Glomerular endothelial cell (primary cell): ENCODE measurements around the gene CACNA1D. TPM values are rescaled to one million over a fixed set of nuclear protein-coding genes. Genes with fewer than 3 reads are reported as not detected.

Source experiments
- DNase-seq: peaks from one replicate; pipeline ENCODE4 v3.0.0-alpha.2; 2011; ENCODE audit warnings: low read depth, low spot score; ENCODE audit errors: extremely low read depth
- total RNA-seq: library from RNA; depleted of rRNA; stranded (reverse); fragments of >200 nt; gene quantifications from 2 replicates; pipeline ENCODE4 v1.2.3, GENCODE V29; 2015

Gene CACNA1D
- total RNA-seq, 1 donor from 2014 or later = not detected

- no peak for DNase-seq
Measured at GRCh38 chr3:53773611-53774368, 279.4 kb downstream of the CACNA1D start.

GRCh38 chr3:53774414-53774813 lies 280.0 kb downstream of the CACNA1D start:
- DNase-seq = no peak

GRCh38 chr3:53775018-53775417 lies 280.6 kb downstream of the CACNA1D start:
- DNase-seq = no peak

- DNase-seq = no peak
Measured at GRCh38 chr3:53775834-53776251, 281.4 kb downstream of the CACNA1D start.

GRCh38 chr3:53776494-53777101 lies 282.2 kb downstream of the CACNA1D start:
- DNase-seq = no peak

- no peak for DNase-seq
Measured at GRCh38 chr3:53777468-53777867, 283.1 kb downstream of the CACNA1D start.

- DNase-seq = no peak
Measured at GRCh38 chr3:53778153-53778552, 283.7 kb downstream of the CACNA1D start.

GRCh38 chr3:53780171-53780570 lies 285.8 kb downstream of the CACNA1D start:
- no peak for DNase-seq

- DNase-seq = no peak
Measured at GRCh38 chr3:53780806-53781205, 286.4 kb downstream of the CACNA1D start.

- no peak for DNase-seq
Measured at GRCh38 chr3:53787016-53787415, 292.6 kb downstream of the CACNA1D start.

- no peak for DNase-seq
Measured at GRCh38 chr3:53788038-53788437, 293.6 kb downstream of the CACNA1D start.

- no peak for DNase-seq
Measured at GRCh38 chr3:53789459-53789858, 295.0 kb downstream of the CACNA1D start.

- DNase-seq = no peak
Measured at GRCh38 chr3:53790470-53790869, 296.1 kb downstream of the CACNA1D start.

GRCh38 chr3:53791317-53791716 lies 296.9 kb downstream of the CACNA1D start:
- DNase-seq = no peak

- DNase-seq = no peak
Measured at GRCh38 chr3:53792866-53793265, 298.5 kb downstream of the CACNA1D start.

- DNase-seq = no peak
Measured at GRCh38 chr3:53794597-53794996, 300.2 kb downstream of the CACNA1D start.

GRCh38 chr3:53795176-53795575 lies 300.8 kb downstream of the CACNA1D start:
- DNase-seq = no peak

GRCh38 chr3:53795789-53796560 lies 301.6 kb downstream of the CACNA1D start:
- no peak for DNase-seq

GRCh38 chr3:53798144-53798543 lies 303.7 kb downstream of the CACNA1D start:
- DNase-seq = no peak

- no peak for DNase-seq
Measured at GRCh38 chr3:53799338-53799865, 305.0 kb downstream of the CACNA1D start.
